Upper lobe of right lung (tissue), 1 donor: ENCODE data around the gene ZNF383. TPM values are rescaled to one million over a fixed set of nuclear protein-coding genes. Genes with fewer than 3 reads are reported as not detected.
"Not testable (repeated sequence)": the region's sequence is repeated elsewhere in the genome, so short reads cannot be mapped to it uniquely, and the experiment has no call there.

Source experiments
- ATAC-seq: fragments of 200-7000 bp; cut with Tn5 transposase; one replicate; pipeline ENCODE4 v1.9.1; 2020; ENCODE audit warnings: mild to moderate bottlenecking, moderate library complexity
- DNase-seq: peaks from one replicate; pipeline ENCODE4 v3.0.0-alpha.2; 2020
- H3K27ac ChIP-seq: fragments of 200-600 bp; one replicate; pipeline ENCODE4 v1.8.0; 2022
- H3K27me3 ChIP-seq: fragments of 200-600 bp; one replicate; pipeline ENCODE4 v1.8.0; 2022; ENCODE audit warnings: mild to moderate bottlenecking
- H3K36me3 ChIP-seq: fragments of 200-600 bp; one replicate; pipeline ENCODE4 v1.8.0; 2022
- H3K4me1 ChIP-seq: fragments of 200-600 bp; one replicate; pipeline ENCODE4 v1.8.0; 2022
- H3K4me3 ChIP-seq: fragments of 200-600 bp; one replicate; pipeline ENCODE4 v1.8.0; 2022; ENCODE audit warnings: mild to moderate bottlenecking
- H3K9me3 ChIP-seq: fragments of 200-600 bp; one replicate; pipeline ENCODE4 v1.8.0; 2022
- CTCF ChIP-seq: fragments of 200-600 bp; IDR thresholded peaks from one replicate; pipeline ENCODE4 v1.8.0; 2022; ENCODE audit warnings: antibody characterized with exemption
- intact Hi-C: fragments of 100-400 bp; cut with DNase I; formaldehyde crosslinking; loops from one replicate; pipeline ENCODE4 v1.11.0; 2022
- total RNA-seq: library from RNA; stranded (reverse); fragmentation: NEBNext Ultra II Directional; extraction: Animal tissue kit (Norgen Biotek cat#: 25700); gene quantifications from one replicate; pipeline ENCODE4 v1.2.1, GENCODE V29; 2021
- donor health status: DM: no; HTN: yes; CAD: no; lungs with severe emphysema.

ZNF383 gene
- total RNA-seq, 1 donor from 2014 or later, result 11.7 TPM

GRCh38 chr19:37243206-37243632 lies 25.2 kb downstream of the ZNF383 start:
- Histone ChIP-seq H3K4me3 (no peak overlapping the region), H3K36me3 (peaks cover 53% of the 10 kb centered on the region), H3K27me3 (no peaks in the 10 kb centered on the region), H3K4me1 (no peaks in the 10 kb centered on the region), H3K27ac (no peak overlapping the region), H3K9me3 (peaks cover 96% of the 10 kb centered on the region)
- no peak for TF ChIP-seq CTCF
- DNase-seq (no peak), ATAC-seq (no peak)
- intact Hi-C loops, result no loop called here

- no peak for TF ChIP-seq CTCF
- intact Hi-C loops, result no loop called here
- DNase-seq (peak; percentile 81), ATAC-seq (peak; percentile 92)
- H3K36me3 ChIP-seq, result no peaks in the 10 kb centered on the region
- H3K27ac ChIP-seq, result peak overlapping the region; percentile 36
- peak overlapping the region; percentile 59 for H3K4me3 ChIP-seq
- H3K27me3 ChIP-seq, result no peaks in the 10 kb centered on the region
- peaks cover 40% of the 10 kb centered on the region for H3K9me3 ChIP-seq
- no peaks in the 10 kb centered on the region for H3K4me1 ChIP-seq
Observed at GRCh38 chr19:37251308-37252229, 33.6 kb downstream of the ZNF383 start.

DNA sequence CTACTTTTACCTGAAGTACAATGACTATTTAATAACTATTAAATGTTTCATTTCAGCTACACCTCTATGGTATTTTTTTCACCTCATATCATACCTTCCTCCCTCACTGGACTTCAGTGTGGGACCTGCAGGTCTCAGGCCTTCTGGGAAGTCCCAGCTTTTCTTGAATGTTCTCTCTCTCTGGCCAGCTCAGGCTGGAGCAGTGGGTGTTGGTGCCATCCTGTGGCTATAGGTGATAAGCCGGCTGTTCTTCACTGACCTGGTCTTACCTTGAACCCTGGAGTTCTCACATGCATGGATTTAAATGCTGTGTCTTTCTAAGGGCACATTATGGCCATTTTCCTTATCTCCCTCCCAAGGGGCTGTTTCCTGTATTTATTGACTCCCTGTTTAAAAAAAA lies 45.0 kb downstream of the ZNF383 start:
- H3K27ac ChIP-seq, H3K27me3 ChIP-seq, DNase-seq, H3K4me3 ChIP-seq, intact Hi-C loops, H3K4me1 ChIP-seq, H3K36me3 ChIP-seq, ATAC-seq, H3K9me3 ChIP-seq: not testable (repeated sequence)

DNA sequence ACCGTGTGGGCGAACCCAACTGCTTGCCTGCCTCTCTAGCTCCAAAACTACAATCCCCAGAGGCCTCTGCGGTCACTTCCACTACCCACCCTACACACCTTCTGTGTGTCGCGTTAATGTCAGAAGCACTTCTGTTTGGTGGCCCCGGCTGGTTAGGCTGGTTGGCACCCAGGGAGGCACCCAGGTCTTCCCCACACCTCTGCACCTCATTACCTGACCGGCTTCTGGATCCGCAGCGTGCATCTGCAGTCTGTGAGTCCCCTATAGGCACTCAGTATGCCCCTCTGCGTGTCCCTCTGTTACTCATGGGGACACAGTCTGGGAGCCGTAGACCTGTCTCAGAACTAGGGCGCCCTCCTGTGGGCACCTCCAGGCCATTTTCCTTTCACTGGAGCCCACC lies 49.0 kb downstream of the ZNF383 start:
- H3K27ac ChIP-seq, H3K27me3 ChIP-seq, H3K36me3 ChIP-seq, H3K4me1 ChIP-seq, intact Hi-C loops, H3K9me3 ChIP-seq, DNase-seq, H3K4me3 ChIP-seq, ATAC-seq: not testable (repeated sequence)

DNA sequence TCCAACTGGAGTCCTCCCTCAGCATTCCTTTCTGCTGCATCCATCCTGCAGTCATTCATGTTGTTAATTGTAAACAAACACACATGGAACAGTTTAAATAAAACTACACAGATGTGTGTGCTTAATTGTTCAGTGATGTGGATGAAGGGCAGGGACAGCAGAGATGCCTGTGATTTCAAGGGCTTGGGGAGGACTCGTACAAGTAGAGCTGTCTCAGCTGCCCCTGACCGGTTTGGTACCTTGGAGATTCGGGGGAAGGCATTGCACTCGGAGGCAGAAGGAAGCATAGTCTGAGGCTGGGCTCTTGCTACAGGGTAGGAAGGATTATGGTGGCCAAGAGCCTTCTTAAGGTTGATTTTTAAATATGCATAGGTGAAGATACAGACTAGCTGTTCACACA lies 49.7 kb downstream of the ZNF383 start:
- H3K4me1 ChIP-seq, H3K9me3 ChIP-seq, H3K27me3 ChIP-seq, H3K36me3 ChIP-seq, ATAC-seq, DNase-seq, intact Hi-C loops, H3K27ac ChIP-seq, H3K4me3 ChIP-seq: not testable (repeated sequence)

GRCh38 chr19:37280656-37281055 lies 62.6 kb downstream of the ZNF383 start:
- H3K27me3 ChIP-seq, DNase-seq, H3K36me3 ChIP-seq, H3K4me3 ChIP-seq, H3K4me1 ChIP-seq, H3K9me3 ChIP-seq, ATAC-seq, H3K27ac ChIP-seq, intact Hi-C loops: not testable (repeated sequence)

DNA sequence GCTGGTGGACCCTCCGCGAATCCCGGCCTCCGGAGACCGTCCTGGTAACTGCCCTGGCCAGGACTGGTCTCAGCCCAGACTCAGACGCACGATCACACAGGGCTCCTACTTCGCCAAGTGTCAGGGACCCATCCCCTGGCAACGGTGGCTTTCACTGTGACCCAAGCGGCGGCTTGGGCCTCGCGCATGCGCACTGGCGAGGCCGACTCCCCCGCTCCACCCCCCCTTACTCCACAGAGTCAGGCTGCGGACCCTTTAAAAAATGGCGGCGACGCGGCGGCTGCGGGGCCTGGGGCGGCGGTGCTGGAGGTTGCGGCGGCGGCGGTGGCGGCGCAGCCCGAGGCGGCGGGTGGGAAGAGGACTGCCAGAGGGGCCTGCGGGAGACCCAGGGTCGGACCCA lies 66.0 kb downstream of the ZNF383 start:
- H3K27ac ChIP-seq, H3K36me3 ChIP-seq, H3K4me1 ChIP-seq, intact Hi-C loops, DNase-seq, H3K9me3 ChIP-seq, H3K4me3 ChIP-seq, ATAC-seq, H3K27me3 ChIP-seq: not testable (repeated sequence)

GRCh38 chr19:37289229-37289628 lies 71.2 kb downstream of the ZNF383 start:
- H3K4me3 ChIP-seq, H3K27ac ChIP-seq, H3K9me3 ChIP-seq, H3K4me1 ChIP-seq, H3K36me3 ChIP-seq, ATAC-seq, H3K27me3 ChIP-seq, intact Hi-C loops: not testable (repeated sequence)
- DNase-seq, result peak; percentile 82

DNA sequence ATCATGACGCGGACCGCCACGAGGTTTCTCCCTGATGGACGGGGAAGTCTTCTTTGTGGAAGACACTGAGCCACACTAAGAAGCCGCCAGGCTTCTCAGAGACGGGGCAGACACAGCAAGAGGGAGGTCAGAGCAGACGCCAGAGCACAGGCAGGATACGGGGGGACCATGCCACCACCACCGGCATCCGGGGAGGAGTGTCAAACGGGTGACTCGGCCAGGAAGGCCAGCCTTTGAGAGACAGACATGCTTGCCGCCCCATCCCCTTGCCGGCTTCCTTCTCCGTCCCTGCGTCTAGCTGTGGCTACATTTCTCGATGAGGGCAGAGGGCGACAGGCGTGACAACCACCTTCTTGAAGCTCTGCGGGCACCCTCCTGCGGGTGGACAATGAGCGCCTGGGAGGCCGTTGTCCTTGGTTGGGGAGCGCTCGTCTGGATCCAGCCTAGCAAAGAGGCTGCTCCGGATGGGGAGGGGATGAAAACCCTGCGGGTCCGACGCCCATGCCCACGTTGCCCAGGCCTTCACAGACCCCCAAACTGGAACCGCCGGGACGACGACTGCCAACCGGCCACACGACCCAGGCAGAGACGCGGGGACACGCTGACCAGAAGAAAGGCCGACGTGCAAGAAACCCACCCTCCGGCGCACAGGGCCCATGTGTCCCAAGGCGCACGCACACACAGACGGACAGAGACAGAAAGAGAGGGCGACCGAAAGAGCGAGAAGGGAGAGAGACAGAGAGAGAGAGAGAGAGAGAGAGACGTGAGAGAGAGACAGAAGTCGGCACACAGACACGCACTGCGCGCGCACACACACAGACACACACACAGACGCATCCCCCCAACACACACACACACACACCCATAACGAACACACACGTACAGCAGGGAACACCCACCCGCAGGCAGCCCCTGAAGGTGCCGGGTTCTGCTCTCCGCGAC lies 75.3 kb downstream of the ZNF383 start:
- H3K4me1 ChIP-seq, H3K27me3 ChIP-seq, H3K27ac ChIP-seq, ATAC-seq, intact Hi-C loops, H3K36me3 ChIP-seq, H3K9me3 ChIP-seq, H3K4me3 ChIP-seq: not testable (repeated sequence)
- peak; percentile 89 for DNase-seq

- H3K9me3 ChIP-seq, intact Hi-C loops: not testable (repeated sequence)
Observed at GRCh38 chr19:37294246-37294645, 76.2 kb downstream of the ZNF383 start.

More at GRCh38 chr19:37294246-37294645, 76.2 kb downstream of the ZNF383 start:
- ATAC-seq, H3K36me3 ChIP-seq, H3K4me1 ChIP-seq, H3K27me3 ChIP-seq, H3K4me3 ChIP-seq, H3K27ac ChIP-seq: not testable (repeated sequence)
- DNase-seq, result peak; percentile 55
